Measurements from ENCODE around the gene DTNA. TPM values are rescaled to one million over a fixed set of nuclear protein-coding genes. Genes with fewer than 3 reads are reported as not detected.
"Not testable (repeated sequence)": the region's sequence is repeated elsewhere in the genome, so short reads cannot be mapped to it uniquely, and the experiment has no call there.

Gene DTNA
- total RNA-seq, result not detected

GRCh38 chr18:34709750-34710441, at the start of gene DTNA:
DTNA (plus strand) TSS chr18:34710298; CDS start chr18:34755977, 45,679 bp downstream.
- POLR2A ChIA-PET, result no interaction called here
- Mint-ChIP-seq H3K4me3 (no peak within 1 kb of the TSS), H3K9me3 (no peaks in the 10 kb centered on the region), H3K27me3 (peaks cover 4% of the 10 kb centered on the region), H3K4me1 (no peaks in the 10 kb centered on the region), H3K36me3 (no peaks in the 10 kb centered on the region), H3K27ac (no peak within 1 kb of the TSS)
- ATAC-seq (ENCODE audit: low read depth) (no peak), DNase-seq (no peak)

GRCh38 chr18:34660572-34660971, 49.5 kb upstream of the DTNA start:
- Mint-ChIP-seq H3K36me3 (no peaks in the 10 kb centered on the region), H3K27ac (no peak overlapping the region), H3K27me3 (peaks cover 7% of the 10 kb centered on the region), H3K4me1 (no peaks in the 10 kb centered on the region), H3K4me3 (no peak overlapping the region), H3K9me3 (no peaks in the 10 kb centered on the region)
- DNase-seq, result no peak
- POLR2A ChIA-PET, result no interaction called here
- ATAC-seq (ENCODE audit: low read depth), result no peak

GRCh38 chr18:34661464-34662087, 48.5 kb upstream of the DTNA start:
- no peaks in the 10 kb centered on the region for H3K9me3 Mint-ChIP-seq
- no peaks in the 10 kb centered on the region for H3K4me1 Mint-ChIP-seq
- no peak overlapping the region for H3K27ac Mint-ChIP-seq
- ATAC-seq (ENCODE audit: low read depth) (no peak), DNase-seq (no peak)
- no peaks in the 10 kb centered on the region for H3K36me3 Mint-ChIP-seq
- H3K27me3 Mint-ChIP-seq, result peaks cover 7% of the 10 kb centered on the region
- no peak overlapping the region for H3K4me3 Mint-ChIP-seq
- POLR2A ChIA-PET, result no interaction called here

GRCh38 chr18:34676816-34677574, 33.1 kb upstream of the DTNA start:
- no peak overlapping the region for H3K4me3 Mint-ChIP-seq
- DNase-seq, result no peak
- peaks cover 3% of the 10 kb centered on the region for H3K27me3 Mint-ChIP-seq
- H3K27ac Mint-ChIP-seq, result no peak overlapping the region
- H3K36me3 Mint-ChIP-seq, result no peaks in the 10 kb centered on the region
- POLR2A ChIA-PET, result no interaction called here
- no peaks in the 10 kb centered on the region for H3K4me1 Mint-ChIP-seq
- no peak for ATAC-seq (ENCODE audit: low read depth)
- no peaks in the 10 kb centered on the region for H3K9me3 Mint-ChIP-seq

- H3K9me3 Mint-ChIP-seq; H3K4me1 Mint-ChIP-seq; POLR2A ChIA-PET; H3K27me3 Mint-ChIP-seq; ATAC-seq (ENCODE audit: low read depth); H3K27ac Mint-ChIP-seq; H3K4me3 Mint-ChIP-seq; DNase-seq; H3K36me3 Mint-ChIP-seq: not testable (repeated sequence)
Measured at GRCh38 chr18:34689750-34690149, 20.3 kb upstream of the DTNA start.

GRCh38 chr18:34691614-34692013, 18.5 kb upstream of the DTNA start:
- Mint-ChIP-seq H3K27me3 (peaks cover 2% of the 10 kb centered on the region), H3K4me1 (no peaks in the 10 kb centered on the region), H3K27ac (no peak overlapping the region), H3K4me3 (no peak overlapping the region), H3K9me3 (peaks cover 2% of the 10 kb centered on the region), H3K36me3 (no peaks in the 10 kb centered on the region)
- no peak for ATAC-seq (ENCODE audit: low read depth)
- POLR2A ChIA-PET, result no interaction called here
- no peak for DNase-seq

GRCh38 chr18:34694591-34695165, 15.4 kb upstream of the DTNA start:
- peaks cover 2% of the 10 kb centered on the region for H3K9me3 Mint-ChIP-seq
- no peaks in the 10 kb centered on the region for H3K4me1 Mint-ChIP-seq
- H3K4me3 Mint-ChIP-seq, result no peak overlapping the region
- H3K27me3 Mint-ChIP-seq, result no peaks in the 10 kb centered on the region
- no peaks in the 10 kb centered on the region for H3K36me3 Mint-ChIP-seq
- DNase-seq (no peak), ATAC-seq (ENCODE audit: low read depth) (no peak)
- POLR2A ChIA-PET, result no interaction called here
- no peak overlapping the region for H3K27ac Mint-ChIP-seq

- Mint-ChIP-seq H3K27ac (no peak overlapping the region), H3K9me3 (peaks cover 2% of the 10 kb centered on the region), H3K4me3 (no peak overlapping the region), H3K36me3 (no peaks in the 10 kb centered on the region), H3K4me1 (no peaks in the 10 kb centered on the region), H3K27me3 (no peaks in the 10 kb centered on the region)
- POLR2A ChIA-PET, result no interaction called here
- no peak for ATAC-seq (ENCODE audit: low read depth)
- no peak for DNase-seq
Measured at GRCh38 chr18:34695310-34695709, 14.8 kb upstream of the DTNA start.

GRCh38 chr18:34696671-34697070, 13.4 kb upstream of the DTNA start:
- Mint-ChIP-seq H3K36me3 (no peaks in the 10 kb centered on the region), H3K4me1 (no peaks in the 10 kb centered on the region), H3K27me3 (no peaks in the 10 kb centered on the region), H3K9me3 (no peaks in the 10 kb centered on the region), H3K4me3 (no peak overlapping the region), H3K27ac (no peak overlapping the region)
- POLR2A ChIA-PET, result no interaction called here
- DNase-seq (no peak), ATAC-seq (ENCODE audit: low read depth) (no peak)

- Mint-ChIP-seq H3K4me1 (no peaks in the 10 kb centered on the region), H3K27me3 (no peaks in the 10 kb centered on the region), H3K36me3 (no peaks in the 10 kb centered on the region), H3K27ac (no peak overlapping the region), H3K9me3 (no peaks in the 10 kb centered on the region), H3K4me3 (no peak overlapping the region)
- POLR2A ChIA-PET, result no interaction called here
- no peak for ATAC-seq (ENCODE audit: low read depth)
- no peak for DNase-seq
Measured at GRCh38 chr18:34697233-34697632, 12.9 kb upstream of the DTNA start.

GRCh38 chr18:34697891-34698290, 12.2 kb upstream of the DTNA start:
- no peaks in the 10 kb centered on the region for H3K9me3 Mint-ChIP-seq
- no peak for ATAC-seq (ENCODE audit: low read depth)
- no peaks in the 10 kb centered on the region for H3K27me3 Mint-ChIP-seq
- no peak overlapping the region for H3K4me3 Mint-ChIP-seq
- no peaks in the 10 kb centered on the region for H3K4me1 Mint-ChIP-seq
- no peaks in the 10 kb centered on the region for H3K36me3 Mint-ChIP-seq
- no peak overlapping the region for H3K27ac Mint-ChIP-seq
- DNase-seq, result no peak
- POLR2A ChIA-PET, result no interaction called here

- Mint-ChIP-seq H3K4me3 (no peak overlapping the region), H3K36me3 (no peaks in the 10 kb centered on the region), H3K27me3 (peaks cover 5% of the 10 kb centered on the region), H3K27ac (no peak overlapping the region), H3K9me3 (no peaks in the 10 kb centered on the region), H3K4me1 (no peaks in the 10 kb centered on the region)
- POLR2A ChIA-PET, result no interaction called here
- ATAC-seq (ENCODE audit: low read depth) (no peak), DNase-seq (no peak)
Measured at GRCh38 chr18:34701911-34702310, 8.2 kb upstream of the DTNA start.

- POLR2A ChIA-PET, result no interaction called here
- Mint-ChIP-seq H3K4me3 (no peak overlapping the region), H3K9me3 (no peaks in the 10 kb centered on the region), H3K27ac (no peak overlapping the region), H3K27me3 (peaks cover 5% of the 10 kb centered on the region), H3K36me3 (no peaks in the 10 kb centered on the region), H3K4me1 (no peaks in the 10 kb centered on the region)
- DNase-seq (no peak), ATAC-seq (ENCODE audit: low read depth) (no peak)
Measured at GRCh38 chr18:34702814-34703213, 7.3 kb upstream of the DTNA start.

- no peak for DNase-seq
- POLR2A ChIA-PET, result no interaction called here
- no peak overlapping the region for H3K27ac Mint-ChIP-seq
- no peaks in the 10 kb centered on the region for H3K4me1 Mint-ChIP-seq
- ATAC-seq (ENCODE audit: low read depth), result no peak
- no peak overlapping the region for H3K4me3 Mint-ChIP-seq
- no peaks in the 10 kb centered on the region for H3K9me3 Mint-ChIP-seq
- no peaks in the 10 kb centered on the region for H3K36me3 Mint-ChIP-seq
- H3K27me3 Mint-ChIP-seq, result peaks cover 5% of the 10 kb centered on the region
Measured at GRCh38 chr18:34704074-34704473, 6.0 kb upstream of the DTNA start.

All from activated naive CD8-positive, alpha-beta T cell treated with anti-CD3 and anti-CD28 coated beads, Interleukin-2, amount 10 ng/mL, durations not matched to agents 7 days and 5 days (primary cell).